GM19438 (cell line): Measurements from ENCODE around the gene RASSF8.

Source experiments
- ATAC-seq: cut with Tn5 transposase; IDR thresholded peaks from one replicate; pipeline ENCODE4 v1.9.1; 2021; ENCODE audit warnings: low read depth; ENCODE audit not compliant: unreplicated experiment

Gene RASSF8

GRCh38 chr12:25960143-25960542 is 1.7 kb downstream of the RASSF8 start:
- no peak for ATAC-seq

DNA sequence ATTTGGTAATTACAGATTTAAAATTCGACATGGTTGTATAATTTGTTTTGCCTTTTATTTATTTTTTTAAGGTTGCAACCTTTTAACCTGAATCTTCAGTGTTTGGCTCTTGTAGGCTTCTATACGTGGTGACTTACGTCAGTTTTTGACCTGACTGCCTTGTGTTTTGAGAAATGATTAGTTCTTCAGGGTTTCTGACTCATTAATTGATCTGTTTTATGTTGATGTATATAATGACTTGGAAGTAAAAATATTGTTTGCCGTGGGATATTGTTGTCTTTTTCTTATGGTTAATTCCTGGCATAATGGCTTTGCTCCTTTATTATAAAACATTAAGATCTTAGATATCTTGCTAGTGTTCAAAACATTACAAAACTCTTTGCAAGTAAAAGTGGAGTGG is 2.5 kb downstream of the RASSF8 start:
- no peak for ATAC-seq

GRCh38 chr12:25962932-25963525 is 4.5 kb downstream of the RASSF8 start:
- ATAC-seq = no peak

- no peak for ATAC-seq
These were observed 7.2 kb downstream of the RASSF8 start for GRCh38 chr12:25965682-25966081.

- ATAC-seq = no peak
These were observed 11.6 kb downstream of the RASSF8 start for GRCh38 chr12:25970082-25970481.

- ATAC-seq = no peak
These were observed 12.6 kb downstream of the RASSF8 start for GRCh38 chr12:25970916-25971653.

GRCh38 chr12:25971654-25972041 is 13.2 kb downstream of the RASSF8 start:
- no peak for ATAC-seq

DNA sequence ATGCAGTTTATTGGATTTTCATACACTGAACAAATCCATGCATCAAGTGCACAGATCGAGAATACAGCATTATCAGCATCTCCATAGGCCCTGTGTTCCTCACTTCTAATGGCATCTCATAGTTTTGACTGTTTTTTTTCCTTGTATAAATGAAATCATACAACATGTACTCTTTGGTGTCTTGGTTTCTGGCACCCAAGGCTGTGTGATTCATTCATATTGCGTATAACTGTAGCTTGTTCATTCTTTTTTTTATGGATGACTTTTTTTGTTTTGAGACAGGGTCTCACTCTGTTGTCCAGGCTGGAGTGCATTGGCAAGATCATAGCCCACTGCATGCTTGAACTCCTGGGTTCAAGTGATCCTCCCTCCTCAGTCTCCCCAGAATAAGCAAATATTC is 14.3 kb downstream of the RASSF8 start:
- ATAC-seq = no peak

- no peak for ATAC-seq
These were observed 16.7 kb downstream of the RASSF8 start for GRCh38 chr12:25975179-25975578.

- ATAC-seq = no peak
These were observed 17.2 kb downstream of the RASSF8 start for GRCh38 chr12:25975682-25976081.

DNA sequence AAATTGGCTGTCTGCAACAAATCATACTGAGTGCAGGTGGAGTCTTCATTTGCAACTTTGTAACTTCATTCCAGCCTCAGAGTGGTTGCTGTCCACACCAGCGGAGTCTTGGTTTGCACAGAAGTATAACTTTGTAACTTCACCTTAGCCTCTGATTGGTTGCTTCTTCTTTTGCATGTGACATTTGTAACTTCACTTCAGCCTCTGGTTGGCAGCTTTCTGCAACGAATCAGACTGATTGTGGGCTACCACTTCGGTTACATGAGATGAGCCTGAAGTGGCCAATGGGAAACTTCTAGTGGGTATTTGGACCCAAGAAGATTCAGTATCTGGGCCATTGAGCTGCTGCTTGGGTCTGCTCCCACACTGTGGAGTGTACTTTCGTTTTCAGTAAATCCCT is 17.8 kb downstream of the RASSF8 start:
- no peak for ATAC-seq

- ATAC-seq = no peak
These were observed 18.6 kb downstream of the RASSF8 start for GRCh38 chr12:25977047-25977446.

- ATAC-seq = no peak
These were observed 20.6 kb downstream of the RASSF8 start for GRCh38 chr12:25979059-25979458.

DNA sequence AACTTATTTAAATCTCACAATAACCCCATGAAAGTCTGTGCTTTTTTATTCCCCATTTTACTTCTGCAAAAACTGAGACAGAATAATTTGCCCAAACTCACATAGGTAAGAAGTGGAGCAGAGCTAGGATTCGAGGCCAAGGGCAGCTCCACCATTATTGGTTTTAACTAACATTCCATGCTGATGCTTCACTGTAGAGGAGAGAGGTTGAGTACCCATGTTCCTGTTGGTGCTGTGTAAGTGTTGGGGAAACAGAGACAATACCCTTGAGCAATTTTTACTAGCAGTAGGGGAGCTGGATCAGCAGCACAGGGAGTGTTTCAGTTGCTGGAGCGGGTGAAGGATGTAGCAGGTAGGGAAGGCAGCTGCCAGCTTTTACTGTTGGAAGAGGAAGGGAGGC is 21.1 kb downstream of the RASSF8 start:
- no peak for ATAC-seq

- no peak for ATAC-seq
These were observed 21.6 kb downstream of the RASSF8 start for GRCh38 chr12:25980035-25980434.

- no peak for ATAC-seq
These were observed 23.1 kb downstream of the RASSF8 start for GRCh38 chr12:25981597-25981996.

DNA sequence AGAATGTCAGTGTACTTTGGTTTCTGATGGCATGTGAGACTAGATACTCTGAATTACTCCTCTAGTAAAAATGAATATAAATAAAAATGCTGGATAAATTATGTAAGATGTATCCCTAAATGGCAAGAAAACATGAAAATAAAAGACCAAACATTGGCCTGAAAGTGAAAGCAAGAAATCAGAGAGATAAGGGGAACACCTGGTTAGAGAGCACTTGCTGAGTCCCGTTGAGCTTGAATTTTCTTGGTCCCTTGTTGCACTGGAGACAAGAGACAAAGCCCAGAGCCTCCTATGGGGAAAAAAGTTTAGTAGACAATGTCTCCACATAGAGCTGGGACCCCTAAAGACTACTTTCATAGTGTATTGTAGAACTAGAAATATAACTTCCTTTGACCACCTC is 23.9 kb downstream of the RASSF8 start:
- ATAC-seq = no peak

DNA sequence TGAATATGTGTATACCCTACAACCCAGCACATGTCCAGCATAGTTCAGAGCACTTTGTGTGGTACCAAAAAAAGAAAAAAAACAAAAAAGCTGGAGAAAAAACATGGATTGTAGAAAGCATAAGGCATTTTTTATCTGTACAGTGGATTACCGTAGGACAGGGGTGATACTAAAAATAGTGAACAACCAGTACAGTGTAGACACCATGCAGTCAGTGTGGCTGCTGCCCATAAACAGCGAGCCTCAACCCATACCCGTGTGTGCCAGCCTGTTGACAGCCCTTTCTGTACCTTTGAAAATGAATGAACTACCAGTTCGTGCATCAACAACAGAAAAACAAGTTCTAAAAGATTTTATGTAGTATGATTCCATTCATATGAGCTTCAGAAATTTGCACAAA is 25.1 kb downstream of the RASSF8 start:
- ATAC-seq = no peak

- no peak for ATAC-seq
These were observed 26.3 kb downstream of the RASSF8 start for GRCh38 chr12:25984759-25985158.

DNA sequence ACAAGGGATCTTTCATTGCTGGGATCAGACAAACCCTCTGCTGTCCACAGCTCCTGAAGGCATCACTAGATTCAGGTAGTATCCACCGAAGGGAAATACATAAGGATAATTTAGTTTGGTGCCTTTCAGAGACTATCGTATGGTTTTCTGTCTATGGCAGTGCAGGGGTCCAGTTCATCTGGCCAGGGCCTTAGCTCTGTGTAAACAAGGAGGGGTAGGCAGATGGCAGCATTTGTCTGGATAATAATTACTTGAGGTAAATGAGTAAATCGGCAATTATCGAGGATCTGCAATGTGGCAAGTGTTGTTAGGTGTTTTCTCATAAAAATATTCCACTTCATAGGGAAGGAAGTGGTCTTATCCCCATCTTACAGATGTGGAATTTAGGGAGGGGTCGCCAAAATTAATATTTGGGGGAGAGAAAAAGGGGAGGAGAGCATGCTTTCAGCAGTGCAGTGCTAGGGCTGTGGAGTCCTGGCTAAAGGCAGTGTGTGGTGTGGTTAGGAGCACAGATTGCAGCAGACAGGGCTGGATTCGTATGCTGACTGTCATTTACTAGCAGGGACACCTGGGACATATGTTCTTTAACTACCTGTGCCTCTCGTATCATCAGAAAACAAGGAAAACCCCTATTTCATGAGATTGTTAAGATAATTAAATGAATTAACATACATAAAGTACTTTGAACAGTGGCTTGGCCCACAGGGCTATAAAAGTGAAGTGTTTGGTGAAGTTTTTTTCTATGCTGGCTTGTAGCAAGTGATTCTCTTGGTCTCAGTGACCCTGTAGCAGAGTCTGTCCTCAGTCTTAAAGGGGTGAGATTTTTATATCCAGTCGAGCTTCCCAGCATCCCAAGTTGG is 27.1 kb downstream of the RASSF8 start:
- ATAC-seq = no peak

GRCh38 chr12:25986180-25986579 is 27.7 kb downstream of the RASSF8 start:
- no peak for ATAC-seq

- ATAC-seq = no peak
These were observed 30.0 kb downstream of the RASSF8 start for GRCh38 chr12:25988505-25988904.
